Astrocyte of the spinal cord (primary cell): ENCODE measurements around the gene PIEZO2.

Source experiments
- DNase-seq: peaks from one replicate; pipeline ENCODE4 v3.0.0; 2011; ENCODE audit warnings: low read depth, low spot score
- H3K4me3 ChIP-seq: 2 replicates; pipeline ENCODE4 v1.5.1; 2011; ENCODE audit warnings: low read depth, mild to moderate bottlenecking, low read length, moderate library complexity
- CTCF ChIP-seq: IDR thresholded peaks from 2 replicates; pipeline ENCODE4 v1.5.1; 2012; ENCODE audit warnings: low read depth, mild to moderate bottlenecking, low read length, inconsistent platforms
- in situ Hi-C: cut with HindIII; loops from 2 replicates; pipeline ENCODE4 v1.10.0; 2017; ENCODE audit warnings: low sequenced_read_pairs

The PIEZO2 gene

GRCh38 chr18:10877987-10878386 lies 271.4 kb downstream of the PIEZO2 start:
- DNase-seq, result no peak
- no peak overlapping the region for H3K4me3 ChIP-seq
- no peak for TF ChIP-seq CTCF
- in situ Hi-C loops, result no loop called here

GRCh38 chr18:10875811-10876210 lies 273.6 kb downstream of the PIEZO2 start:
- TF ChIP-seq CTCF, result no peak

GRCh38 chr18:10872304-10872703 lies 277.1 kb downstream of the PIEZO2 start:
- TF ChIP-seq CTCF, result no peak
- H3K4me3 ChIP-seq, result no peak overlapping the region
- DNase-seq, result no peak
- in situ Hi-C loops, result no loop called here

More at GRCh38 chr18:10875811-10876210, 273.6 kb downstream of the PIEZO2 start:
- in situ Hi-C loops, result no loop called here
- H3K4me3 ChIP-seq, result no peak overlapping the region
- DNase-seq, result no peak

GRCh38 chr18:10864722-10865121 lies 284.6 kb downstream of the PIEZO2 start:
- no peak for TF ChIP-seq CTCF
- no peak overlapping the region for H3K4me3 ChIP-seq
- in situ Hi-C loops, result no loop called here
- DNase-seq, result no peak

GRCh38 chr18:10863026-10863425 lies 286.3 kb downstream of the PIEZO2 start:
- in situ Hi-C loops, result no loop called here
- H3K4me3 ChIP-seq, result no peak overlapping the region
- DNase-seq, result peak; percentile 20
- TF ChIP-seq CTCF, result no peak

- in situ Hi-C loops, result no loop called here
- TF ChIP-seq CTCF, result no peak
- DNase-seq, result no peak
- no peak overlapping the region for H3K4me3 ChIP-seq
Measured at GRCh38 chr18:10860928-10861327, 288.4 kb downstream of the PIEZO2 start.

- DNase-seq, result no peak
- TF ChIP-seq CTCF, result no peak
- in situ Hi-C loops, result no loop called here
- H3K4me3 ChIP-seq, result no peak overlapping the region
Measured at GRCh38 chr18:10860382-10860781, 289.0 kb downstream of the PIEZO2 start.
